Measurements from ENCODE around the gene SOX5.

SOX5 gene

DNA sequence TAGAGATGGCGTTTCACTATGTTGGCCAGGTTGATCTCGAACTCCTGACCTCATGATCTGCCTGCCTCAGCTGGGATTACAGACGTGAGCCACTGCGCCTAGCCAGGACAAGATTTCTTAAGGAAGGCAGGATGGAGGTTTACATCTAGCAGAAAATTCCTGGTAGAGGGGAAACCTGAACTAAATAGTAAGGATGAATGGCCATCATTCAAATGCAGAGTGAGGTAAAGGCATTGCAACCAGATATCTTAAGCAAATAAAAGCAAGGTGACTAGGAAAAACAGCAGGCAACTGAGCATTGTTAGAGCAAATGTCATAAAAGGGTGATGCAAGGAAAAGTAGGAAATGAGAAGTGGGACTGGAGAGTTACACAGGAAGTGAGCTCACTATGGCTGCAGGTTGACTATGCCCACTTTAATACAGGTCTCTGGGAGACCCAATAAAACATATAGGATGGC is 133.0 kb downstream of the SOX5 start:
- H2AK5ac ChIP-seq (ENCODE audit: low read length) = no peak overlapping the region
- H4K12ac ChIP-seq (ENCODE audit: low read depth, low read length) = no peak overlapping the region
- no peaks in the 10 kb centered on the region for H3K4me1 ChIP-seq (ENCODE audit: control insufficient read depth in 1 of 2, insufficient read depth in 2 of 2, low read length in 2 of 2)
- H3K27ac ChIP-seq (ENCODE audit: low read depth, low read length) = no peak overlapping the region
- no peak overlapping the region for H2BK12ac ChIP-seq (ENCODE audit: low read length)
- H3K27me3 ChIP-seq (ENCODE audit: insufficient read depth, low read length) = no peaks in the 10 kb centered on the region
- H3K4ac ChIP-seq (ENCODE audit: low read depth, low read length) = no peak overlapping the region
- H4K91ac ChIP-seq (ENCODE audit: low read depth, low read length) = no peak overlapping the region
- no peak for DNase-seq
- no peak overlapping the region for H4K8ac ChIP-seq (ENCODE audit: low read depth, low read length)
- no CpG with 5 or more reads among the region's 4 CpGs for WGBS (ENCODE audit: extremely low coverage, insufficient coverage, insufficient read length)
- no peak overlapping the region for H3K18ac ChIP-seq (ENCODE audit: low read length)
- no peak overlapping the region for H3K9ac ChIP-seq (ENCODE audit: low read length)
- no peak overlapping the region for H2BK120ac ChIP-seq (ENCODE audit: insufficient read depth, low read length, poor library complexity)
- H3K23ac ChIP-seq (ENCODE audit: low read length) = no peak overlapping the region
- H2AFZ ChIP-seq (ENCODE audit: insufficient read depth, low read length, poor library complexity) = no peak overlapping the region
- H3K79me1 ChIP-seq (ENCODE audit: low read length) = no peaks in the 10 kb centered on the region
- no peaks in the 10 kb centered on the region for H3K36me3 ChIP-seq (ENCODE audit: control insufficient read depth in 1 of 2, insufficient read depth in 2 of 2, low read length in 2 of 2)
- H3K9me3 ChIP-seq (ENCODE audit: insufficient read depth, low read depth, low read length) = no peaks in the 10 kb centered on the region
- H3K4me3 ChIP-seq (ENCODE audit: low read depth, low read length) = no peak overlapping the region
- H3K79me2 ChIP-seq (ENCODE audit: control insufficient read depth, insufficient read depth, low read length, poor library complexity) = no peaks in the 10 kb centered on the region
- H3K4me2 ChIP-seq (ENCODE audit: low read length) = no peak overlapping the region
- no peak overlapping the region for H3K14ac ChIP-seq (ENCODE audit: low read length)
- no peak overlapping the region for H2BK5ac ChIP-seq (ENCODE audit: low read depth, low read length, poor library complexity)

DNA sequence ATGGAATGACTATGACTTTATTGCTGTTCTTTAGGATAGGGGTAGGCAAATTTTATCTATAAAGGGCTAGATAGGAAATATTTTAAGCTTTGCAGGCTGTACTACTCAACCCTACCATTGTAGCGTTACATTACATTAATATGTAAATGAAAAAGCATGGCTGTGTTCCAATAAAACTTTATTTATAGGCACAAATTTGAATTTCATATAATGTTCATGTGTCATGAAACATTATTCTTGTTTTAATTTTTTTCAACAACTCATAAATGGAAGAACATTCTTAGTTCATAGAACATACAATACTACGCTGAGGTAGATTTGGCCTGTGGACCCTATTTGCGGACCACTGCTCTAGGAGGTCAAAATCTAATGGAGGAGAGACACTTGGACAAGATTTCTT is 133.7 kb downstream of the SOX5 start:
- no peak overlapping the region for H3K4me2 ChIP-seq (ENCODE audit: low read length)
- H4K91ac ChIP-seq (ENCODE audit: low read depth, low read length) = no peak overlapping the region
- no peak for DNase-seq
- no peak overlapping the region for H2AK5ac ChIP-seq (ENCODE audit: low read length)
- H4K12ac ChIP-seq (ENCODE audit: low read depth, low read length) = no peak overlapping the region
- H3K27me3 ChIP-seq (ENCODE audit: insufficient read depth, low read length) = no peaks in the 10 kb centered on the region
- H3K4ac ChIP-seq (ENCODE audit: low read depth, low read length) = no peak overlapping the region
- no peak overlapping the region for H2BK5ac ChIP-seq (ENCODE audit: low read depth, low read length, poor library complexity)
- H2BK12ac ChIP-seq (ENCODE audit: low read length) = no peak overlapping the region
- H2AFZ ChIP-seq (ENCODE audit: insufficient read depth, low read length, poor library complexity) = no peak overlapping the region
- H3K79me1 ChIP-seq (ENCODE audit: low read length) = no peaks in the 10 kb centered on the region
- H3K18ac ChIP-seq (ENCODE audit: low read length) = no peak overlapping the region
- no peak overlapping the region for H4K8ac ChIP-seq (ENCODE audit: low read depth, low read length)
- H3K4me1 ChIP-seq (ENCODE audit: control insufficient read depth in 1 of 2, insufficient read depth in 2 of 2, low read length in 2 of 2) = no peaks in the 10 kb centered on the region
- no peaks in the 10 kb centered on the region for H3K79me2 ChIP-seq (ENCODE audit: control insufficient read depth, insufficient read depth, low read length, poor library complexity)
- H2BK120ac ChIP-seq (ENCODE audit: insufficient read depth, low read length, poor library complexity) = no peak overlapping the region
- WGBS (ENCODE audit: extremely low coverage, insufficient coverage, insufficient read length) = no CpG with 5 or more reads among the region's 3 CpGs
- no peak overlapping the region for H3K14ac ChIP-seq (ENCODE audit: low read length)
- no peak overlapping the region for H3K23ac ChIP-seq (ENCODE audit: low read length)
- H3K9me3 ChIP-seq (ENCODE audit: insufficient read depth, low read depth, low read length) = no peaks in the 10 kb centered on the region
- no peak overlapping the region for H3K4me3 ChIP-seq (ENCODE audit: low read depth, low read length)
- H3K27ac ChIP-seq (ENCODE audit: low read depth, low read length) = no peak overlapping the region
- no peak overlapping the region for H3K9ac ChIP-seq (ENCODE audit: low read length)
- H3K36me3 ChIP-seq (ENCODE audit: control insufficient read depth in 1 of 2, insufficient read depth in 2 of 2, low read length in 2 of 2) = no peaks in the 10 kb centered on the region

DNA sequence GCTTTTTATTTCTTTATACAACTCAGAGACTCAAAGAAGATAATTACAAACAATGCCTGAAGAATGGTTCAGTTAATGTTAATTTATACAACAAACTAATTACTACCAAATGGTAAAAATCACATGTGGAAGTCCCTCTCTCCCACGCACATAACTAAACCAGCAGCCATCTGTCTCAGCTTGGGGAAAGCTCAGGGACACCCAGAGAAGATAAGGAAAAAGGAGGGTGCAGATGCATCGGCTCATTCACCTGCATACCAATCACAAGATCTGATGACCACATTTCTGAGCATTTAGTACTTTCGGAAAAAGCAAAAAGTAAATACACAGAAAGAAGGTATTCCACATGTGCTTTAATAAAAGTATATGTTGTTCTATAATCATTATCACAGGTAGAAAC is 136.3 kb downstream of the SOX5 start:
- Histone ChIP-seq H3K27ac (ENCODE audit: low read depth, low read length) (no peak overlapping the region), H4K91ac (ENCODE audit: low read depth, low read length) (no peak overlapping the region), H4K8ac (ENCODE audit: low read depth, low read length) (no peak overlapping the region), H3K4ac (ENCODE audit: low read depth, low read length) (no peak overlapping the region), H3K79me2 (ENCODE audit: control insufficient read depth, insufficient read depth, low read length, poor library complexity) (no peaks in the 10 kb centered on the region), H3K18ac (ENCODE audit: low read length) (no peak overlapping the region), H3K4me3 (ENCODE audit: low read depth, low read length) (no peak overlapping the region), H3K9ac (ENCODE audit: low read length) (no peak overlapping the region), H3K4me1 (ENCODE audit: control insufficient read depth in 1 of 2, insufficient read depth in 2 of 2, low read length in 2 of 2) (no peaks in the 10 kb centered on the region), H4K12ac (ENCODE audit: low read depth, low read length) (no peak overlapping the region), H2BK12ac (ENCODE audit: low read length) (no peak overlapping the region), H3K36me3 (ENCODE audit: control insufficient read depth in 1 of 2, insufficient read depth in 2 of 2, low read length in 2 of 2) (no peaks in the 10 kb centered on the region), H3K23ac (ENCODE audit: low read length) (no peak overlapping the region), H2BK5ac (ENCODE audit: low read depth, low read length, poor library complexity) (no peak overlapping the region), H3K27me3 (ENCODE audit: insufficient read depth, low read length) (no peaks in the 10 kb centered on the region), H2BK120ac (ENCODE audit: insufficient read depth, low read length, poor library complexity) (no peak overlapping the region), H3K14ac (ENCODE audit: low read length) (no peak overlapping the region), H2AK5ac (ENCODE audit: low read length) (no peak overlapping the region), H3K9me3 (ENCODE audit: insufficient read depth, low read depth, low read length) (no peaks in the 10 kb centered on the region), H2AFZ (ENCODE audit: insufficient read depth, low read length, poor library complexity) (no peak overlapping the region), H3K79me1 (ENCODE audit: low read length) (no peaks in the 10 kb centered on the region), H3K4me2 (ENCODE audit: low read length) (no peak overlapping the region)
- WGBS (ENCODE audit: extremely low coverage, insufficient coverage, insufficient read length) = no CpG with 5 or more reads among the region's 3 CpGs
- no peak for DNase-seq

DNA sequence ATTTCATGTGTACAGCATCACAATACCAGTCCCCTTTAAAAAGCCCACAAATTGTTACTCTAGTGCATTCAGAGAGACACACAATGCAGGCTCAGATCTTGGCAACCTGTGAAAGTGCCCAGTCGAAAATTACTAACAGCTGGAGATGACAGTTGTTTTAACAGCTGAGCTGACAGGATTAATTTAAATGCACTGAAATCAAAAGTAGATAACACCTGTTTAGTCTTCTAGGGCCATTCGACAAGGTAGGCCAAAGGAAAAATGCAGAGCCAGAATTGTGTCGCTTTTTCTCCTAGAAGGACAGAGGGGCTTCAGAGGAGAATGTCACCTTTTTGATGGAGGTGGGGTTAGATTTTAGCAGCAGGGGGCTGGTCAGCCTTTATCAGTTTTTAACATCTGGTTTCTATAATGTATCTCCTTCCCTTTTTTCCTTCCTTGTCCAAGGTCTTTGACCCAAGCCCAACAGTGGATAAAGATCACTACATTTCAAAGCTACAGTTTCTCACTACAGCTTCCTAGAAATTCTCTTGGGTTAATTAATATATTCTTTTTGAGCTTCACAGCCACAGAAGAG is 139.1 kb downstream of the SOX5 start:
- H4K8ac ChIP-seq (ENCODE audit: low read depth, low read length) = no peak overlapping the region
- no peak overlapping the region for H2AFZ ChIP-seq (ENCODE audit: insufficient read depth, low read length, poor library complexity)
- no peak overlapping the region for H2BK5ac ChIP-seq (ENCODE audit: low read depth, low read length, poor library complexity)
- H3K4ac ChIP-seq (ENCODE audit: low read depth, low read length) = no peak overlapping the region
- H2BK12ac ChIP-seq (ENCODE audit: low read length) = no peak overlapping the region
- H3K4me1 ChIP-seq (ENCODE audit: control insufficient read depth in 1 of 2, insufficient read depth in 2 of 2, low read length in 2 of 2) = no peaks in the 10 kb centered on the region
- no peak overlapping the region for H3K27ac ChIP-seq (ENCODE audit: low read depth, low read length)
- H3K27me3 ChIP-seq (ENCODE audit: insufficient read depth, low read length) = no peaks in the 10 kb centered on the region
- no peak overlapping the region for H3K4me3 ChIP-seq (ENCODE audit: low read depth, low read length)
- no peak overlapping the region for H4K12ac ChIP-seq (ENCODE audit: low read depth, low read length)
- no peak overlapping the region for H2BK120ac ChIP-seq (ENCODE audit: insufficient read depth, low read length, poor library complexity)
- H3K79me1 ChIP-seq (ENCODE audit: low read length) = no peaks in the 10 kb centered on the region
- H3K9me3 ChIP-seq (ENCODE audit: insufficient read depth, low read depth, low read length) = no peaks in the 10 kb centered on the region
- H3K4me2 ChIP-seq (ENCODE audit: low read length) = no peak overlapping the region
- DNase-seq = no peak
- H3K36me3 ChIP-seq (ENCODE audit: control insufficient read depth in 1 of 2, insufficient read depth in 2 of 2, low read length in 2 of 2) = no peaks in the 10 kb centered on the region
- H3K79me2 ChIP-seq (ENCODE audit: control insufficient read depth, insufficient read depth, low read length, poor library complexity) = no peaks in the 10 kb centered on the region
- no peak overlapping the region for H3K14ac ChIP-seq (ENCODE audit: low read length)
- no peak overlapping the region for H3K23ac ChIP-seq (ENCODE audit: low read length)
- no peak overlapping the region for H3K9ac ChIP-seq (ENCODE audit: low read length)
- H3K18ac ChIP-seq (ENCODE audit: low read length) = no peak overlapping the region
- WGBS (ENCODE audit: extremely low coverage, insufficient coverage, insufficient read length) = no CpG with 5 or more reads among the region's 3 CpGs
- no peak overlapping the region for H2AK5ac ChIP-seq (ENCODE audit: low read length)
- H4K91ac ChIP-seq (ENCODE audit: low read depth, low read length) = no peak overlapping the region
